Body of pancreas (tissue), 4 donors: ENCODE data around the gene HSPA1B.

ENCODE experiments used
- POLR2A ChIP-seq, 3 donors: fragments of 450-650 bp; IDR thresholded peaks; one replicate each; pipeline ENCODE4 v1.6.1; 2016; ENCODE audit warnings: antibody characterized with exemption in 3 of 3, mild to moderate bottlenecking in 2 of 3
- TF ChIP-seq, protein P1 (sequence below), 7 experiments: fragments of 450-650 bp in 4 of 7; fragments of 200-600 bp in 3 of 7; sonication (generic) in 3 of 7; IDR thresholded peaks; one replicate each; pipeline ENCODE4 v1.5.1; 2016 to 2019; ENCODE audit warnings: antibody characterized with exemption in 7 of 7

DNA sequence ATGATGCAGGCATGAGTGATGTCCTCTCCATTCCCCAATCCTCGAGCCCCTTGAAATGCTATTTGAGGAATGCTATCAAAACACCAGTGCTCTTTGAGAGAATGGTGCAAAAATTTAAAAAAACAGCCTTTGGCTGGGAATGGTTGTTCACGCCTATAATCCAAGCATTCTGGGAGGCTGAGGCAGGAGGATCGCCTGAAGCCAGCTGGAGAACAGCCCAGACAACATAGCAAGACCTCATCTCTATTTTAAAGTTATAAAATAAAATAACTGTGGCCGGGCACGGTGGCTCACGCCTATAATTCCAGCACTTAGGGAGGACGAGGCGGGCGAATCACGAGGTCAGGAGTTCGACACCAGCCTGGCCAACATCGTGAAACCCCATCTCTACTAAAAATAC, 27.8 kb upstream of the HSPA1B start:
- TF ChIP-seq, protein P1, sequence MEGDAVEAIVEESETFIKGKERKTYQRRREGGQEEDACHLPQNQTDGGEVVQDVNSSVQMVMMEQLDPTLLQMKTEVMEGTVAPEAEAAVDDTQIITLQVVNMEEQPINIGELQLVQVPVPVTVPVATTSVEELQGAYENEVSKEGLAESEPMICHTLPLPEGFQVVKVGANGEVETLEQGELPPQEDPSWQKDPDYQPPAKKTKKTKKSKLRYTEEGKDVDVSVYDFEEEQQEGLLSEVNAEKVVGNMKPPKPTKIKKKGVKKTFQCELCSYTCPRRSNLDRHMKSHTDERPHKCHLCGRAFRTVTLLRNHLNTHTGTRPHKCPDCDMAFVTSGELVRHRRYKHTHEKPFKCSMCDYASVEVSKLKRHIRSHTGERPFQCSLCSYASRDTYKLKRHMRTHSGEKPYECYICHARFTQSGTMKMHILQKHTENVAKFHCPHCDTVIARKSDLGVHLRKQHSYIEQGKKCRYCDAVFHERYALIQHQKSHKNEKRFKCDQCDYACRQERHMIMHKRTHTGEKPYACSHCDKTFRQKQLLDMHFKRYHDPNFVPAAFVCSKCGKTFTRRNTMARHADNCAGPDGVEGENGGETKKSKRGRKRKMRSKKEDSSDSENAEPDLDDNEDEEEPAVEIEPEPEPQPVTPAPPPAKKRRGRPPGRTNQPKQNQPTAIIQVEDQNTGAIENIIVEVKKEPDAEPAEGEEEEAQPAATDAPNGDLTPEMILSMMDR (IDR thresholded peaks at IDR 0.05): no peak
- TF ChIP-seq POLR2A (IDR thresholded peaks at IDR 0.05): no peak
